ENCODE data around the gene SORCS2.

Gene SORCS2

GRCh38 chr4:7298619-7299009, 106.3 kb downstream of the SORCS2 start:
- Histone ChIP-seq H3K79me2 (ENCODE audit: low read length) (no peaks in the 10 kb centered on the region), H3K27me3 (ENCODE audit: low read depth, low read length) (peaks cover 7% of the 10 kb centered on the region; the same call in 1 of the 2 replicates), H2AFZ (ENCODE audit: low read depth, low read length) (no peak overlapping the region), H3K4me2 (ENCODE audit: low read length) (no peak overlapping the region), H3K4me1 (ENCODE audit: low read length) (no peaks in the 10 kb centered on the region), H4K20me1 (ENCODE audit: insufficient read depth, low read length) (no peaks in the 10 kb centered on the region), H3K4me3 (ENCODE audit: low read length) (no peak overlapping the region), H3K36me3 (replicated peaks; ENCODE audit: low read depth, low read length) (no peaks in the 10 kb centered on the region), H3K9ac (ENCODE audit: low read length) (no peak overlapping the region), H3K27ac (ENCODE audit: low read length) (no peak overlapping the region), H3K9me3 (ENCODE audit: insufficient read depth, low read length) (no peaks in the 10 kb centered on the region)
- no peak for TF ChIP-seq EZH2phosphoT487 (IDR thresholded peaks at IDR 0.05; ENCODE audit: low read depth)
- TF ChIP-seq CTCF (IDR thresholded peaks at IDR 0.05; ENCODE audit: low read depth, low read length) = no peak

GRCh38 chr4:7299010-7299907, 106.9 kb downstream of the SORCS2 start:
- no peak overlapping the region for H3K4me3 ChIP-seq (ENCODE audit: low read length)
- no peaks in the 10 kb centered on the region for H3K79me2 ChIP-seq (ENCODE audit: low read length)
- TF ChIP-seq CTCF (IDR thresholded peaks at IDR 0.05; ENCODE audit: low read depth, low read length) (no peak), EZH2phosphoT487 (IDR thresholded peaks at IDR 0.05; ENCODE audit: low read depth) (no peak)
- no peak overlapping the region for H3K9ac ChIP-seq (ENCODE audit: low read length)
- no peak overlapping the region for H3K4me2 ChIP-seq (ENCODE audit: low read length)
- H3K27me3 ChIP-seq (ENCODE audit: low read depth, low read length) = peaks cover 7% of the 10 kb centered on the region; the same call in 1 of the 2 replicates
- no peak overlapping the region for H3K27ac ChIP-seq (ENCODE audit: low read length)
- H3K4me1 ChIP-seq (ENCODE audit: low read length) = no peaks in the 10 kb centered on the region
- H3K9me3 ChIP-seq (ENCODE audit: insufficient read depth, low read length) = no peaks in the 10 kb centered on the region
- no peaks in the 10 kb centered on the region for H4K20me1 ChIP-seq (ENCODE audit: insufficient read depth, low read length)
- H3K36me3 ChIP-seq (replicated peaks; ENCODE audit: low read depth, low read length) = no peaks in the 10 kb centered on the region
- H2AFZ ChIP-seq (ENCODE audit: low read depth, low read length) = no peak overlapping the region

GRCh38 chr4:7299908-7300710, 107.8 kb downstream of the SORCS2 start:
- Histone ChIP-seq H3K27ac (ENCODE audit: low read length) (no peak overlapping the region), H2AFZ (ENCODE audit: low read depth, low read length) (no peak overlapping the region), H3K4me2 (ENCODE audit: low read length) (no peak overlapping the region), H3K79me2 (ENCODE audit: low read length) (no peaks in the 10 kb centered on the region), H3K36me3 (replicated peaks; ENCODE audit: low read depth, low read length) (no peaks in the 10 kb centered on the region), H3K4me1 (ENCODE audit: low read length) (no peaks in the 10 kb centered on the region), H3K9me3 (ENCODE audit: insufficient read depth, low read length) (no peaks in the 10 kb centered on the region), H3K27me3 (ENCODE audit: low read depth, low read length) (peaks cover 7% of the 10 kb centered on the region; the same call in 1 of the 2 replicates), H4K20me1 (ENCODE audit: insufficient read depth, low read length) (no peaks in the 10 kb centered on the region), H3K9ac (ENCODE audit: low read length) (no peak overlapping the region), H3K4me3 (ENCODE audit: low read length) (no peak overlapping the region)
- no peak for TF ChIP-seq EZH2phosphoT487 (IDR thresholded peaks at IDR 0.05; ENCODE audit: low read depth)
- no peak for TF ChIP-seq CTCF (IDR thresholded peaks at IDR 0.05; ENCODE audit: low read depth, low read length)

GRCh38 chr4:7300711-7301095, 108.4 kb downstream of the SORCS2 start:
- TF ChIP-seq EZH2phosphoT487 (IDR thresholded peaks at IDR 0.05; ENCODE audit: low read depth) = no peak
- TF ChIP-seq CTCF (IDR thresholded peaks at IDR 0.05; ENCODE audit: low read depth, low read length) = no peak
- Histone ChIP-seq H2AFZ (ENCODE audit: low read depth, low read length) (no peak overlapping the region), H3K9ac (ENCODE audit: low read length) (no peak overlapping the region), H3K4me3 (ENCODE audit: low read length) (no peak overlapping the region), H3K4me1 (ENCODE audit: low read length) (no peaks in the 10 kb centered on the region), H3K9me3 (ENCODE audit: insufficient read depth, low read length) (no peaks in the 10 kb centered on the region), H3K4me2 (ENCODE audit: low read length) (no peak overlapping the region), H3K27ac (ENCODE audit: low read length) (no peak overlapping the region), H3K36me3 (replicated peaks; ENCODE audit: low read depth, low read length) (no peaks in the 10 kb centered on the region), H3K79me2 (ENCODE audit: low read length) (no peaks in the 10 kb centered on the region), H3K27me3 (ENCODE audit: low read depth, low read length) (peaks cover 7% of the 10 kb centered on the region; the same call in 1 of the 2 replicates), H4K20me1 (ENCODE audit: insufficient read depth, low read length) (no peaks in the 10 kb centered on the region)
